WI38 (cell line): Measurements from ENCODE around the gene NFKBIA.

Source experiments
- H3K4me3 ChIP-seq: 2 replicates; pipeline ENCODE4 v1.5.1; 2011; ENCODE audit warnings: low read depth, mild to moderate bottlenecking, control low read depth, low read length
- CTCF ChIP-seq: IDR thresholded peaks from 2 replicates; pipeline ENCODE4 v1.5.1; 2012; ENCODE audit warnings: low read depth, mild to moderate bottlenecking, control low read depth, low read length

Gene NFKBIA

GRCh38 chr14:35388656-35389314 lies 15.8 kb downstream of the NFKBIA start:
- H3K4me3 ChIP-seq = no peak overlapping the region
- TF ChIP-seq CTCF = no peak

- TF ChIP-seq CTCF = no peak
These were observed 16.6 kb downstream of the NFKBIA start for GRCh38 chr14:35387713-35388579.

GRCh38 chr14:35387219-35387618 lies 17.3 kb downstream of the NFKBIA start:
- H3K4me3 ChIP-seq = no peak overlapping the region
- no peak for TF ChIP-seq CTCF

More at GRCh38 chr14:35387713-35388579, 16.6 kb downstream of the NFKBIA start:
- no peak overlapping the region for H3K4me3 ChIP-seq

GRCh38 chr14:35386673-35387125 lies 17.9 kb downstream of the NFKBIA start:
- no peak overlapping the region for H3K4me3 ChIP-seq
- TF ChIP-seq CTCF = no peak

- no peak overlapping the region for H3K4me3 ChIP-seq
- TF ChIP-seq CTCF = no peak
These were observed 19.3 kb downstream of the NFKBIA start for GRCh38 chr14:35385042-35385839.

- H3K4me3 ChIP-seq = no peak overlapping the region
- no peak for TF ChIP-seq CTCF
These were observed 20.0 kb downstream of the NFKBIA start for GRCh38 chr14:35384455-35385041.
